DND-41 (cell line): ENCODE results near the gene SLC41A3.
"Not testable (repeated sequence)": the region's sequence is repeated elsewhere in the genome, so short reads cannot be mapped to it uniquely, and the experiment has no call there.

Experiments
- ATAC-seq: fragments of 200-7000 bp; cut with Tn5 transposase; 3 replicates; pipeline ENCODE4 v1.9.1; 2021; ENCODE audit warnings: low read depth; ENCODE audit not compliant: insufficient read depth
- DNase-seq: peaks from one replicate; pipeline ENCODE4 v3.0.0-alpha.2; 2020
- H2AFZ ChIP-seq: 2 replicates; pipeline ENCODE4 v1.6.0; 2012; ENCODE audit warnings: low read depth, low read length
- H3K27ac ChIP-seq: 2 replicates; pipeline ENCODE4 v1.5.1; 2012; ENCODE audit warnings: low read length, inconsistent platforms
- H3K27me3 ChIP-seq: fragments of 200-600 bp; sonication (generic); 2 replicates; pipeline ENCODE4 v1.6.0; 2012; ENCODE audit warnings: low read length, mild to moderate bottlenecking, inconsistent platforms; ENCODE audit not compliant: insufficient read depth, poor library complexity
- H3K36me3 ChIP-seq: 2 replicates; pipeline ENCODE4 v1.5.1; 2012; ENCODE audit warnings: low read length, inconsistent platforms; ENCODE audit not compliant: insufficient read depth
- H3K4me1 ChIP-seq: 2 replicates; pipeline ENCODE4 v1.5.1; 2012; ENCODE audit warnings: mild to moderate bottlenecking, low read length; ENCODE audit not compliant: insufficient read depth
- H3K4me2 ChIP-seq: 2 replicates; pipeline ENCODE4 v1.6.0; 2012; ENCODE audit warnings: mild to moderate bottlenecking, moderate library complexity, low read length, inconsistent platforms; ENCODE audit not compliant: insufficient read depth
- H3K4me3 ChIP-seq, 2 experiments: fragments of 200-600 bp in 1 of 2; shearing (Covaris generic) in 1 of 2; 2 replicates each; pipeline ENCODE4 v1.5.1; 2012 to 2016; ENCODE audit warnings: inconsistent platforms in 2 of 2, low read length in 2 of 2, mild to moderate bottlenecking in 2 of 2, low read depth in 1 of 2, moderate library complexity in 1 of 2
- H3K79me2 ChIP-seq: 2 replicates; pipeline ENCODE4 v1.6.0; 2012; ENCODE audit warnings: low read length, inconsistent platforms; ENCODE audit not compliant: insufficient read depth
- H3K9ac ChIP-seq: 2 replicates; pipeline ENCODE4 v1.6.0; 2012; ENCODE audit warnings: low read depth, mild to moderate bottlenecking, inconsistent platforms, low read length, moderate library complexity
- H3K9me3 ChIP-seq: 2 replicates; pipeline ENCODE4 v1.5.1; 2012; ENCODE audit warnings: low read length, moderate library complexity, mild to moderate bottlenecking, inconsistent platforms; ENCODE audit not compliant: insufficient read depth, severe bottlenecking
- H4K20me1 ChIP-seq: 2 replicates; pipeline ENCODE4 v1.6.0; 2012; ENCODE audit warnings: low read length; ENCODE audit not compliant: insufficient read depth
- TF ChIP-seq, protein P1 (sequence below): IDR thresholded peaks from 2 replicates; pipeline ENCODE4 v1.5.1; 2012; ENCODE audit warnings: borderline replicate concordance, low read length, moderate library complexity, mild to moderate bottlenecking; ENCODE audit not compliant: poor library complexity, severe bottlenecking; ENCODE audit errors: extremely low read depth

The SLC41A3 gene

DNA sequence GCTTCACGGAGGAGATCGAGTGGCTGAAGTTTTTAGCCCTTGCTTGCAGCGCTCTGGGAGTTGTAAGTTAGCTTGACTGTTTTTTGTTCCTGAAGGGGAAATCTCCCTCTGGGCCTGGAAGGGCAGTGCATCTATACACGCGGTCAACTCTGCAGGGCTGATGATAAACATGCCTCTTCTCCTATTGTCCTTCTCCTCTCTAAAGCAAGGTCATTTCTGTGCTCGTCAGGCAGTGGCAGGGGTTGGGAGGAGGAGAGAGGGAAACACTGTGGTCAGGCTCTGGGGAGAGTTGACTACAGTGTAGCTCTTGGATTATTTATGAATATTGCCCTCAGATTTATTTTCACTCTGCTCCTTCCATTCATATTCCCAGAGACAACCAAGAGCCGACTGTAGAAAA lies 106.8 kb downstream of the SLC41A3 start:
- not testable (repeated sequence) for H3K36me3 ChIP-seq, H2AFZ ChIP-seq, H3K4me1 ChIP-seq, H3K9ac ChIP-seq, H3K4me2 ChIP-seq, ATAC-seq, H3K27me3 ChIP-seq, H3K79me2 ChIP-seq, H4K20me1 ChIP-seq, H3K9me3 ChIP-seq, H3K4me3 ChIP-seq, H3K27ac ChIP-seq, DNase-seq

DNA sequence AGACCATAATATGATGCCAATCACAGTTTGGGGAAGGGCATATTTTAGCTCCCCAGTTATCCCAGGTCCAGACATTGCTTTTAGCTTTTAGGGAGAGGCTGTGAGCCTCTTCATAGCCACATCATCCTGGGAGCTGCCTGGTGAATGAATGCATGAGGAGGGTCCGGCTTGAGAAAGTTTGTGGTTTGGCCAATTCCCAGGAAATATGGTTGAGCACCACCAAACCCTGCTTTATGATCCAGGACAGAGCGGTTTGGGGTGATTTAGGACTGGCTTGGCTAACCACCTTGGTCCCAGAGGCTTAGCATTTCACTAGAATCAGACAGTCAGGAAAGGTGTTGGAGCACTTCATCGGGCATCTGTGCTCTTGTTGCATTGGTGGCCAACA lies 107.9 kb downstream of the SLC41A3 start:
- not testable (repeated sequence) for H3K4me3 ChIP-seq, H3K9me3 ChIP-seq, H3K27me3 ChIP-seq, DNase-seq, H3K36me3 ChIP-seq, H3K4me1 ChIP-seq, H2AFZ ChIP-seq, H3K79me2 ChIP-seq, ATAC-seq, H4K20me1 ChIP-seq, H3K9ac ChIP-seq, H3K27ac ChIP-seq, H3K4me2 ChIP-seq

DNA sequence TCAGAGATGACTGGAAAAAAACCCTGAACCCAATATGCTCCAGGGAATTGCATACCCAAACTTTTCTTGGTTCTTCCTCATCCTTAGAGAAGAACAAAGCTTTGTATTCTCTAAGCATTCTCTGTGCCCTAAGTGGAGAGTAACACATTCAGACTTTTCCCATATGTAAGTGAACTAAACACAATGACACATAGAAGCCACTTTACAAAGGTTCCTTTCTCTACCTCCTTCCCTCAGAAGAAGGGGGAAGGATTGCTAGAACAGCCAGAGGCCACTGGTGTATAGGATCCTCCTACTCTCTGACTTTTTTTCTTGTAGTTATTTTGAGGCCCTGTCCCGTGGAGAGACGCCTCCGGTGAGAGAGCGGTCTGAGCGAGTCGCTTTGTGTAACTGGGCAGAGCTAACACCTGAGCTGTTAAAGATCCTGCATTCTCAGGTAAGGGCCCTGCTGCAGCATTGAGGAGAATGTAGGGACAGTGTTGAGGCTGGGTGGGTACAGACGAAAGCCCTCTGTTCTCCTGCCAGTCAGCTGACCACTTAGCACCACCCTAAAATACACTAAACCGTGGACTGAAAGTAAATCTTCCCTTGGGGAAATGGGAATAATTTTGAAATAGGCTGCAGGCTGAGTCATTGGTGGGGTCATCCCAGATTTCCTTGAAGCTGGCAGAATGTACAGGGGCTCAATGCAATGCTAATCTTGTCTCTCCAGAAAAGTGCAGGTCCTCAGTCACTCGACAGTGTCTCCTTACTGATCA lies 108.5 kb downstream of the SLC41A3 start:
- ATAC-seq, H4K20me1 ChIP-seq, DNase-seq, H3K9ac ChIP-seq, H3K36me3 ChIP-seq, H3K4me2 ChIP-seq, H3K4me3 ChIP-seq, H3K27me3 ChIP-seq, H3K79me2 ChIP-seq, H3K27ac ChIP-seq, H3K4me1 ChIP-seq, H2AFZ ChIP-seq, H3K9me3 ChIP-seq: not testable (repeated sequence)

DNA sequence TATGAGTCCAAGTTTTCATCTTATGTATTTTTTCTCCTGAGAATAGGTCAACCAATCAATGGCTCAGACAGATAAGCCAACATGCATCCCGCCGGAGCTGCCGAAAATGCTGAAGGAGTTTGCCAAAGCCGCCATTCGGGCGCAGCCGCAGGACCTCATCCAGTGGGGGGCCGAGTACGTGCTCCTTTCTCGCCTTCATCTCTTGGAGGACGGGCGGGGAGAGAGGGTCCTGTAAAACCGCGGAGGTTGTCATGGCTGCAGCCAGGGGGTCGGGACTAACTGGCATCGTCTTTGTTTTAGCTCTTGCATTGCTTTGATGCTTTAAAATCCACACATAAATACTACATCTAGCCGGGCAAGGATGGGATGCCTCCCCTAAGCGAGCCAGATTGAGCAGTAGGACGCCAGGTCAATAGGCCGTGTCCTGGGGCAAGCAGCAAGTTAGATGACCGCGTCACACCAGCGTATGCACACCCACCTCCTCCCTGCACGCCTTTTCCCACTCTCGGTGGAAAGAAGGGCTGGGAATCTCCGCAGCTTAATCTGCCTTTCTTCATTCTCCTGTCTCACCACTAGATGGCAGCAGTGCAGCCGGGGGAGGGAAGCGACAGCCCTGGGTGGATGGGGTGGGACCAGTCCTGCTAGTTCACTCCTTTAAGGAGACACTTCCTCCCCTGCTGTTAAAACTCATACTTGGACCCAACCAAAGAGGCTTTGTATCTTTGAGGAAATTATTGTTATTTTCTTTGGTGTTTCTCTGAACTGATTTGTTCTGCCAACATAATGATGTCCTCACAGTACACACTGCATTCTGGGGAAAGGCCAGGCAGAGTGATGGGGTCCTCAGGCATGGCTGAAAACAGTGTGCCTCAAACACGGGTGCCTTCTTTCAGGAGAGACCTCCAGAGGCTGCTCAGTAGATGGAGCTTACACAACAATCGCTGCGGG lies 111.7 kb downstream of the SLC41A3 start:
- H3K9me3 ChIP-seq, H3K36me3 ChIP-seq, H3K79me2 ChIP-seq, H3K4me3 ChIP-seq, H3K27ac ChIP-seq, H4K20me1 ChIP-seq, H3K4me1 ChIP-seq, H2AFZ ChIP-seq, H3K9ac ChIP-seq, H3K27me3 ChIP-seq, H3K4me2 ChIP-seq: not testable (repeated sequence)
- peak; percentile 32 for DNase-seq
- TF ChIP-seq, protein P1, sequence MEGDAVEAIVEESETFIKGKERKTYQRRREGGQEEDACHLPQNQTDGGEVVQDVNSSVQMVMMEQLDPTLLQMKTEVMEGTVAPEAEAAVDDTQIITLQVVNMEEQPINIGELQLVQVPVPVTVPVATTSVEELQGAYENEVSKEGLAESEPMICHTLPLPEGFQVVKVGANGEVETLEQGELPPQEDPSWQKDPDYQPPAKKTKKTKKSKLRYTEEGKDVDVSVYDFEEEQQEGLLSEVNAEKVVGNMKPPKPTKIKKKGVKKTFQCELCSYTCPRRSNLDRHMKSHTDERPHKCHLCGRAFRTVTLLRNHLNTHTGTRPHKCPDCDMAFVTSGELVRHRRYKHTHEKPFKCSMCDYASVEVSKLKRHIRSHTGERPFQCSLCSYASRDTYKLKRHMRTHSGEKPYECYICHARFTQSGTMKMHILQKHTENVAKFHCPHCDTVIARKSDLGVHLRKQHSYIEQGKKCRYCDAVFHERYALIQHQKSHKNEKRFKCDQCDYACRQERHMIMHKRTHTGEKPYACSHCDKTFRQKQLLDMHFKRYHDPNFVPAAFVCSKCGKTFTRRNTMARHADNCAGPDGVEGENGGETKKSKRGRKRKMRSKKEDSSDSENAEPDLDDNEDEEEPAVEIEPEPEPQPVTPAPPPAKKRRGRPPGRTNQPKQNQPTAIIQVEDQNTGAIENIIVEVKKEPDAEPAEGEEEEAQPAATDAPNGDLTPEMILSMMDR: peak; percentile 65
- peak; percentile 85 for ATAC-seq

DNA sequence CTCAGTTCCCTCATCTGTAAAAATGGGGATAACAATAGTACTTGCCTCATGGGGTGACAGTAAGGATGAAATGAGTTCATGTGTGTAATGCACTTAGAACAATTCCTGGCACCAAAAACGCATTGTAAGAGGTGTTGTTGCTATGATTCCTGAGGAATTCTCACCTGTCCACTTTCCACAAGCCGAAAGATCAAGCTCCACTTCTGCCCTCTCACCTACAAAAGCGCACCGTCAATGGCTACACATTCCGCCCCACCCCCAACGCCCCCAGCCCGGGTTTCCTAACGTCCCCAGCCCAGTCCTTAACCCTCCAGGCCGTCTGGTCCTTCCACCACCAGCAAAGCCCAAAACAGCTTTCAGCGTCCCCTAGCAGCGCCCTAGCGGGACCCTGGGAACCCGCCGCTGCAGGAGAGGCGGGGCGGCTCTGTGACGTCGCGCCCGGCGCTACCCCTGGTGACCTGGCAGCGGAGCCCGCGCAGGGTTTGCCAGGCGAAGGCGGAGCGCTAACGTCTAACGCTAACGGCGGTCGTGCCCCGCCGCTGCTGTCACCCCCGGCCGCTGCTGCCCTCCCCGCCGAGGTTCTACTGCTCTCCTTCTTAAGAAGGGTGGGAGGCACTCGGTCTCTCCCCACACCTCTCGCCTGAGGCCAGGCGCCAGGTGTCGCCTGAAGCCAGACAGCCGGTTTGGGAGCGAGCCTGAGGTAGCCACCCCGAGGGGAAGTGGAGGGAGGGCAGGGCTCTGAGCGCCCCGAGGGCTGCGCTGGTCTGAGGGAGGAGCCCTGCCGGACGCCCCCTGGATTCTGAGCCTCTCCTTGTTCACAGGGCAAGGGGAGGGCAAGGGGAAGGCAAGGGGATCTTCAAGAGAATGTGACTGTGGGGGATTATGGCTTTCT lies 115.0 kb downstream of the SLC41A3 start, which contains the start of gene ROPN1B:
Gene ROPN1B (plus strand): TSS at position 478 of the 892 bp plus-strand sequence. CDS start 2,877 bp downstream, outside the sequence.
- ATAC-seq: peak; percentile 79
- H3K27me3 ChIP-seq, H3K36me3 ChIP-seq: not testable (repeated sequence)

DNA sequence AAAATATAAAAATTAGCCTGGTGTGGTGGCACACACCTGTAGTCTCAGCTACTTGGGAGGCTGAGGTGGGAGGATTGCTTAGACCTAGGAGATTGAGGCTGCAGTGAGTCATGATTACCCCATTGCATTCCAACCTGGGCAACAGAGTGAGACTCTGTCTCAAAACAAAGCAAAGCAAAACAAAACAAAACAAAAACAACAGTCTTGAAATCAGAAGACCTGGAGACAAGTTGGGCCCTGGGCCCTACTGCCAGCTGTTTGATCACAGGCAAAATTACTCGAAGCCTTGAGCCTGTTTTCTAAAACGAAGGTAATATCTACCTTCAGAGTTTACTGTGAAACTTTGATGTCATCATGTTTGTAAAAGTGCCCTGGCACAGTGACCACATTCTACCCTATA lies 115.8 kb downstream of the SLC41A3 start:
- not testable (repeated sequence) for H3K9me3 ChIP-seq, ATAC-seq, DNase-seq, H3K27ac ChIP-seq, H3K79me2 ChIP-seq, H3K9ac ChIP-seq, H4K20me1 ChIP-seq, H2AFZ ChIP-seq, H3K27me3 ChIP-seq, H3K36me3 ChIP-seq, H3K4me3 ChIP-seq, H3K4me2 ChIP-seq, H3K4me1 ChIP-seq

More for the DNA sequence above, 115.0 kb downstream of the SLC41A3 start, which contains the start of gene ROPN1B:
- H3K4me3 ChIP-seq, H3K9me3 ChIP-seq, H3K79me2 ChIP-seq, DNase-seq, H2AFZ ChIP-seq, H3K27ac ChIP-seq, H3K4me2 ChIP-seq, H3K9ac ChIP-seq, H3K4me1 ChIP-seq, H4K20me1 ChIP-seq: not testable (repeated sequence)
